Spleen (tissue), 11 donors: Measurements from ENCODE around the gene STARD9. TPM values are rescaled to one million over a fixed set of nuclear protein-coding genes. Genes with fewer than 3 reads are reported as not detected.

Experiments used
- DNase-seq: peaks from one replicate; pipeline ENCODE4 v3.0.0-alpha.2; 2020
- H3K27ac ChIP-seq, 8 donors: fragments of 200-600 bp; sonication (generic) in 7 of 8; 1 replicate in 4 of 8; 2 replicates in 4 of 8; pipeline versions ENCODE4 v1.5.0 to v1.8.0; 2016 to 2021; ENCODE audit warnings: inconsistent platforms in 4 of 8, mild to moderate bottlenecking in 4 of 8, moderate library complexity in 1 of 8
- H3K27me3 ChIP-seq, 7 donors: fragments of 200-600 bp; sonication (generic) in 6 of 7; replicated peaks in 1 of 7; 1 replicate in 4 of 7; 2 replicates in 3 of 7; pipeline versions ENCODE4 v1.5.0 to v1.8.0; 2016 to 2021; ENCODE audit warnings: inconsistent platforms in 3 of 7, mild to moderate bottlenecking in 1 of 7
- H3K36me3 ChIP-seq, 6 donors: fragments of 200-600 bp; sonication (generic) in 5 of 6; 1 replicate in 4 of 6; 2 replicates in 2 of 6; pipeline versions ENCODE4 v1.5.0 to v1.8.0; 2016 to 2021; ENCODE audit warnings: inconsistent platforms in 2 of 6
- H3K4me1 ChIP-seq, 6 donors: fragments of 200-600 bp; sonication (generic) in 5 of 6; 1 replicate in 3 of 6; 2 replicates in 3 of 6; pipeline versions ENCODE4 v1.5.0 to v1.8.0; 2016 to 2021; ENCODE audit warnings: inconsistent platforms in 3 of 6
- H3K4me3 ChIP-seq, 8 donors: fragments of 200-600 bp; sonication (generic) in 7 of 8; 1 replicate in 4 of 8; 2 replicates in 4 of 8; pipeline versions ENCODE4 v1.5.0 to v1.8.0; 2016 to 2021; ENCODE audit warnings: inconsistent platforms in 4 of 8, mild to moderate bottlenecking in 4 of 8, moderate library complexity in 2 of 8
- H3K9me3 ChIP-seq, 8 donors: fragments of 200-600 bp; sonication (generic) in 7 of 8; 1 replicate in 4 of 8; 2 replicates in 4 of 8; pipeline versions ENCODE4 v1.5.0 to v1.8.0; 2016 to 2021; ENCODE audit warnings: inconsistent platforms in 4 of 8
- POLR2A ChIP-seq, 3 donors: fragments of 450-650 bp; IDR thresholded peaks; one replicate each; pipeline ENCODE4 v1.5.1; 2017; ENCODE audit warnings: antibody characterized with exemption in 3 of 3, mild to moderate bottlenecking in 1 of 3
- POLR2AphosphoS5 ChIP-seq, 3 donors: sonication (generic); formaldehyde crosslinking; IDR thresholded peaks; one replicate each; pipeline ENCODE4 v1.5.1; 2017; ENCODE audit warnings: antibody characterized with exemption in 3 of 3
- whole genome bisulfite sequencing, 5 donors: extraction: QIAGEN DNeasy Blood & Tissue Kit in 3 of 5; methylation state at CpG; one replicate each; pipeline versions ENCODE4 v1.1.5 to v1.1.7; 2013 to 2018; 5-methylcytosine and 5-hydroxymethylcytosine counted together
- intact Hi-C: fragments of 100-400 bp; cut with DNase I; formaldehyde crosslinking; loops from one replicate; pipeline ENCODE4 v1.15.0; 2023; ENCODE audit warnings: low total_unique reads
- polyA plus RNA-seq, 3 donors: library from polyadenylated mRNA; stranded (reverse); fragments of 200-250 nt; gene quantifications; one replicate each; pipeline ENCODE4 v1.2.1, GENCODE V29; 2013
- total RNA-seq, 7 donors: library from RNA; depleted of rRNA in 3 of 7; stranded (reverse); fragments of >200 nt in 3 of 7; fragmentation: NEBNext Ultra II Directional in 4 of 7; extraction: Animal tissue kit (Norgen Biotek cat#: 25700) in 4 of 7; gene quantifications; one replicate each; pipeline versions ENCODE4 v1.1.0 to v1.2.1, GENCODE V29; 2016 to 2021
- TF ChIP-seq, protein P1 (sequence below), 11 experiments: fragments of 200-600 bp in 7 of 11; fragments of 450-650 bp in 4 of 11; sonication (generic) in 4 of 11; IDR thresholded peaks in 8 of 11; conservative IDR thresholded peaks in 3 of 11; 1 replicate in 7 of 11; 2 replicates in 4 of 11; pipeline versions ENCODE4 v1.4.0 to v1.8.0; 2016 to 2021; ENCODE audit warnings: antibody characterized with exemption in 11 of 11, inconsistent platforms in 4 of 11, mild to moderate bottlenecking in 1 of 11
- donor health status: healthy with polysubstance abuse.
- donor health status: DM: no; HTN: no; CAD: no; lungs with moderate emphysema.
- donor health status: DM: no; HTN: no; CAD: no.
- donor health status: Bipolar disorder and iron deficiency.
- donor health status: healthy.
- donor health status: DM: no; HTN: no; CAD: no.
- donor health status: DM: yes; HTN: yes; CAD: no.

STARD9 gene
- total and polyA plus RNA-seq, 10 donors = 0.97 to 30.8 (median 21.6) TPM

DNA sequence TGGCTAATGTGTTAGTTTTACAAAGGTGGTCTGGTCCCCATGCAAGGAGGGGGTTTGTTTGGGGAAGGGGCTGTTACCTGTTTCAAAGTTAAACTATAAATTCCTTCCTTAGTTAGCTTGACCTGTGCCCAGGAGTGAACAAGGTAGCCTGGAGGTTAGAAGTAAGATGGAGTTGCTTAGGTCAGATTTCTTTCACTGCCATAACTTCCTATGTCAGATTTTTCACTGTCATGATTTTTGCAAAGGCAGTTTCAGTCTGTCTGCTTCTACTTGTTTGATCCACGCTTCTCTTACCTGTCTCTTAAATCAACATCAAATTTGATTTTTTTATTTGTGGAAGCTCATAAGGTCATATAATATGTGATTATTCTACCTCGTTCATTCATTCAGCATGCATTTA, 28.6 kb downstream of the STARD9 start:
- no peaks in the 10 kb centered on the region for H3K36me3 ChIP-seq
- no peaks in the 10 kb centered on the region for H3K27me3 ChIP-seq
- no peak overlapping the region for H3K27ac ChIP-seq
- DNase-seq = no peak
- WGBS, 5 donors = 86 to 91% (median 88%) methylated on average over 2 of the region's 2 CpGs
- peaks cover 25 to 49% (median 38%) of the 10 kb centered on the region in 6 donors for H3K4me1 ChIP-seq
- intact Hi-C loops = no loop called here
- H3K9me3 ChIP-seq = peaks cover 0 to 9% (median 0%) of the 10 kb centered on the region in 8 donors
- TF ChIP-seq POLR2A (IDR thresholded peaks at IDR 0.05) (no peak), POLR2AphosphoS5 (IDR thresholded peaks at IDR 0.05) (no peak)
- TF ChIP-seq, protein P1, sequence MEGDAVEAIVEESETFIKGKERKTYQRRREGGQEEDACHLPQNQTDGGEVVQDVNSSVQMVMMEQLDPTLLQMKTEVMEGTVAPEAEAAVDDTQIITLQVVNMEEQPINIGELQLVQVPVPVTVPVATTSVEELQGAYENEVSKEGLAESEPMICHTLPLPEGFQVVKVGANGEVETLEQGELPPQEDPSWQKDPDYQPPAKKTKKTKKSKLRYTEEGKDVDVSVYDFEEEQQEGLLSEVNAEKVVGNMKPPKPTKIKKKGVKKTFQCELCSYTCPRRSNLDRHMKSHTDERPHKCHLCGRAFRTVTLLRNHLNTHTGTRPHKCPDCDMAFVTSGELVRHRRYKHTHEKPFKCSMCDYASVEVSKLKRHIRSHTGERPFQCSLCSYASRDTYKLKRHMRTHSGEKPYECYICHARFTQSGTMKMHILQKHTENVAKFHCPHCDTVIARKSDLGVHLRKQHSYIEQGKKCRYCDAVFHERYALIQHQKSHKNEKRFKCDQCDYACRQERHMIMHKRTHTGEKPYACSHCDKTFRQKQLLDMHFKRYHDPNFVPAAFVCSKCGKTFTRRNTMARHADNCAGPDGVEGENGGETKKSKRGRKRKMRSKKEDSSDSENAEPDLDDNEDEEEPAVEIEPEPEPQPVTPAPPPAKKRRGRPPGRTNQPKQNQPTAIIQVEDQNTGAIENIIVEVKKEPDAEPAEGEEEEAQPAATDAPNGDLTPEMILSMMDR (IDR thresholded peaks at IDR 0.05 in 8 of 11, conservative IDR thresholded peaks at IDR 0.05 in 3 of 11) = no peak
- H3K4me3 ChIP-seq = no peak overlapping the region

DNA sequence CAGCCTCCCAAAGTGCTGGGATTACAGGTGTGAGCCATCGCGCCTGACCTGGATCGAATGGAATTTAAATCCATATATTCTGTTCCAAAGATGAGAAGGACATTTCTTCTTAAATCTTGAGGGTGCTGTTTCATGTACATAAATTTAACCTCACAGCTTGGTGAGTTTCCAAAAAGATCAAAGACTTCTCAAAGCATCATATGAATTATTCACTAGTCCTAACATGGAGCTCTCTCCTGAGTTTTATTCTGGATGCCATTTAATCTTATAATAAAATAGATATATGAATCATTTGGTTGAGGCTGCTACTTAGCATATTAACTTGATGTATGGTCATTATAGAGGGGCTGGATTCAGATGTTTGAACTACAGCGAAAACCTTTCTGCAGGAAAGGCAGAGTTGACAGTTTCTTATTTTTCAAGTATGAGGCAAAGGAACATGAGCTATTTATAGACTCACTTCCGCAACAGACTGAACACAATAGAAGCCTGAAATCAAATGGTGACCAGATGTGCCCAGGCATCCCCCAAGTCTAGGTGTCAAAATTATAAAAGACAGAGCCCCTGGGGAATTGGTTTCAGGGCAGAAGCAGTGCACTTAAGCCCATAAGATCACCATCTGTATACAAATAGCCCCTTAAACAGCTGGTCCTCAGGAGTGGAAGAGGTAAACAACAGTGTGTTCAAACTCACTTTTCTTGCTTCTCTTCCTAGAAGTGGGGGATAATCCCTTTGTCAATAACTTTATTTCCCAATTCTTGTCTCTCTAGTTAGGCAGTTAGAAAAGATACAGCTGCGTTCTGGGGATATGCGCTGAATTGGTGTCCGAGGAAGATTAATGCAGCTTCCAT, 29.7 kb downstream of the STARD9 start:
- Histone ChIP-seq H3K27me3 (no peaks in the 10 kb centered on the region), H3K4me3 (no peak overlapping the region), H3K27ac (peak overlapping the region in 7 of 8 donors; percentile 1 to 68 (median 61)), H3K9me3 (peaks cover 0 to 9% (median 0%) of the 10 kb centered on the region in 8 donors), H3K4me1 (peaks cover 25 to 59% (median 44%) of the 10 kb centered on the region in 6 donors), H3K36me3 (no peaks in the 10 kb centered on the region)
- TF ChIP-seq POLR2AphosphoS5 (IDR thresholded peaks at IDR 0.05) (peak in 1 of 3 donors; percentile 7), POLR2A (IDR thresholded peaks at IDR 0.05) (no peak)
- TF ChIP-seq, protein P1 (IDR thresholded peaks at IDR 0.05 in 8 of 11, conservative IDR thresholded peaks at IDR 0.05 in 3 of 11) = no peak
- DNase-seq = no peak
- WGBS, 5 donors = 47 to 57% (median 50%) methylated on average over 8 of the region's 8 CpGs
- intact Hi-C loops = no loop called here

DNA sequence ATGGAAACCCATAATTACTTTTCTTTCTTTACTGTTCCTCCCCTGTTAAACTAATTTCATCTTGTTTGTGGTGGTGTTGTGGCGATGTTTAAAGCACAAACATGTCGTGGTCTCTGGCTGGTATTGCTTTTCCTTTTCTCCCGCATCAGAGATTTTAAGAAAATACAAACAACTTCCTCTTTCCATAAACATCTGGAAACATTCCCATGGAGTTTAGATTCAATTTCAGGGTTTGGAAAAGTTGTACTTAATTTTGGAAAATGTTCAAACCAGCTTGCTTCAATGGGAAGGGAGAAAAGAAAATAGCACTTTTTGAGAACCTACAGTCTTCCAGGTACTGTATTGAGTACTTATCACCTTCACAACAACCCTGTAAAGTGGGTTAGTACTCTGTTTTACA, 30.4 kb downstream of the STARD9 start:
- Histone ChIP-seq H3K27me3 (no peaks in the 10 kb centered on the region), H3K36me3 (no peaks in the 10 kb centered on the region), H3K9me3 (peaks cover 0 to 9% (median 0%) of the 10 kb centered on the region in 8 donors), H3K4me3 (no peak overlapping the region), H3K27ac (peak overlapping the region in 7 of 8 donors; percentile 1 to 68 (median 61)), H3K4me1 (peaks cover 25 to 66% (median 44%) of the 10 kb centered on the region in 6 donors)
- intact Hi-C loops = no loop called here
- TF ChIP-seq POLR2A (IDR thresholded peaks at IDR 0.05) (no peak), POLR2AphosphoS5 (IDR thresholded peaks at IDR 0.05) (no peak)
- TF ChIP-seq, protein P1 (IDR thresholded peaks at IDR 0.05 in 8 of 11, conservative IDR thresholded peaks at IDR 0.05 in 3 of 11) = no peak
- no peak for DNase-seq
- WGBS, 5 donors = 22 to 45% (median 36%) methylated on average over 3 of the region's 3 CpGs

DNA sequence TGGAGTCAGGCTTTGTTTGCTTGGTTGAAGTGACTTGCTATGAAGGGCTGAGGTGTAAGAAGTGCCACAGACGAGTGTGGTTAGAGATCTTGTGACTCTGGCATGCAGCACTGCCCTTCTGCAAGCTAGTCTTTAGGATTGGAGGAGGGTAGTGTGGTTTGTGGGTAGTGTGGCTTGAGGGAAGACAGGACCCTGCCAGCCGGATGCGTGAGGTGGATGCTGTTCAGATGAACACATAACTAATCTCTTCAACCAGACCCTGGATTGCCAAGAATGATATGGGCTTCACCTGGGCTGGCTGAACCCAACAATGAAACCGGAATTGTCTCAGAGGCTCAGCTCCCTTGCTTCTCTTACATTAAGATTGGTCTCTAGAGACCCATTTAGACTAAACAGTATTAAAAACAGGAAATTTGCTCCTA, 32.7 kb downstream of the STARD9 start:
- no peak for TF ChIP-seq POLR2A (IDR thresholded peaks at IDR 0.05)
- TF ChIP-seq POLR2AphosphoS5 (IDR thresholded peaks at IDR 0.05) = peak in 1 of 3 donors; percentile 26
- no peaks in the 10 kb centered on the region for H3K27me3 ChIP-seq
- intact Hi-C loops = no loop called here
- H3K36me3 ChIP-seq = no peaks in the 10 kb centered on the region
- peak overlapping the region in 1 of 8 donors; percentile 7 for H3K4me3 ChIP-seq
- 13 to 34% (median 18%) methylated on average over 4 of the region's 4 CpGs for WGBS, 5 donors
- no peaks in the 10 kb centered on the region for H3K9me3 ChIP-seq
- H3K27ac ChIP-seq = peak overlapping the region in 7 of 8 donors; percentile 0 to 64 (median 30)
- H3K4me1 ChIP-seq = peaks cover 25 to 67% (median 42%) of the 10 kb centered on the region in 6 donors
- peak; percentile 77 for DNase-seq
